K562 (cell line): ENCODE measurements around the gene MRPS5. TPM values are rescaled to one million over a fixed set of nuclear protein-coding genes. Genes with fewer than 3 reads are reported as not detected.

ENCODE experiments used
- ATAC-seq: fragments of 200-7000 bp; cut with Tn5 transposase; 3 replicates; pipeline ENCODE4 v1.9.1; 2020; ENCODE audit warnings: moderate library complexity
- BruUV-seq: library from RNA; stranded (reverse); fragments of 400-500 nt; replicated peaks from 2 replicates; lab custom pipeline; 2021; lab: Mats Ljungman, UMichigan
- CTCF ChIA-PET: fragments of 300-600 bp; formaldehyde crosslinking; extraction: SDS; loops from one replicate; lab custom pipeline; 2021; ENCODE audit warnings: low intra/inter-chr PET ratio; lab: Yijun Ruan, JAX
- POLR2A ChIA-PET: fragments of 300-600, 350-650 bp; sonication (Branson Sonifier 250); formaldehyde crosslinking; extraction: SDS; loops from one replicate; lab custom pipeline; 2021; ENCODE audit warnings: antibody characterized with exemption, inconsistent platforms; lab: Yijun Ruan, JAX
- DNase-seq, 4 experiments: peaks; one replicate each; pipeline versions ENCODE4 v3.0.0 to v3.0.0-alpha.2; 2011 to 2018; ENCODE audit warnings: low spot score in 3 of 4, mixed read lengths in 3 of 4; ENCODE audit errors: extremely low read depth in 1 of 4
- FAIRE-seq: peaks from 2 replicates; lab custom pipeline; 2011; peaks lifted over from hg19 to GRCh38; lab: Jason Lieb, UNC
- H2AFZ ChIP-seq: 2 replicates; pipeline ENCODE4 v1.6.0; 2011; ENCODE audit warnings: low read depth, low read length, control low read depth, inconsistent platforms
- H3K27ac ChIP-seq: fragments of 200-600 bp; 3 replicates; pipeline ENCODE4 v1.8.0; 2011; ENCODE audit warnings: low read depth, mild to moderate bottlenecking, control low read depth, inconsistent platforms, low read length, moderate library complexity, mixed read lengths; ENCODE audit errors: extremely low read depth
- H3K27me3 ChIP-seq, 2 experiments: fragments of 300-600 bp in 1 of 2; 2 replicates in 1 of 2; 3 replicates in 1 of 2; pipeline versions ENCODE4 v1.6.0 to v1.8.0; 2011; ENCODE audit warnings: inconsistent platforms in 2 of 2, low read length in 2 of 2, mild to moderate bottlenecking in 1 of 2, mixed read lengths in 1 of 2, moderate library complexity in 1 of 2; ENCODE audit not compliant: control insufficient read depth in 2 of 2, insufficient read depth in 2 of 2
- H3K36me3 ChIP-seq: fragments of 300-600 bp; 3 replicates; pipeline ENCODE4 v1.8.0; 2011; ENCODE audit warnings: mild to moderate bottlenecking, low read length, inconsistent platforms; ENCODE audit not compliant: control insufficient read depth, insufficient read depth
- H3K4me1 ChIP-seq, 2 experiments: fragments of 200-600 bp in 1 of 2; replicated peaks in 1 of 2; 2 replicates in 1 of 2; 3 replicates in 1 of 2; pipeline versions ENCODE4 v1.5.1 to v1.8.0; 2011; ENCODE audit warnings: inconsistent platforms in 2 of 2, low read length in 2 of 2, mild to moderate bottlenecking in 1 of 2, mixed read lengths in 1 of 2, moderate library complexity in 1 of 2; ENCODE audit not compliant: control insufficient read depth in 2 of 2, insufficient read depth in 2 of 2
- H3K4me2 ChIP-seq: 2 replicates; pipeline ENCODE4 v1.6.1; 2011; ENCODE audit warnings: low read length, control low read depth, inconsistent platforms, mixed read lengths; ENCODE audit not compliant: insufficient read depth
- H3K4me3 ChIP-seq: fragments of 200-600 bp; sonication (generic), shearing (Covaris generic); 2 replicates; pipeline ENCODE4 v1.5.1; 2016; ENCODE audit warnings: control low read depth, inconsistent platforms
- H3K79me2 ChIP-seq: fragments of 200-600 bp; 3 replicates; pipeline ENCODE4 v1.8.0; 2011; ENCODE audit warnings: low read length, inconsistent platforms; ENCODE audit not compliant: control insufficient read depth, insufficient read depth
- H3K9ac ChIP-seq, 2 experiments: 2 replicates each; pipeline versions ENCODE4 v1.6.0 to v1.6.1; 2011; ENCODE audit warnings: low read depth in 2 of 2, low read length in 2 of 2, control low read depth in 1 of 2, inconsistent platforms in 1 of 2, mild to moderate bottlenecking in 1 of 2, mixed read lengths in 1 of 2; ENCODE audit not compliant: insufficient read depth in 1 of 2
- H3K9me1 ChIP-seq: one replicate; pipeline ENCODE4 v1.6.0; 2011; ENCODE audit warnings: inconsistent platforms, mild to moderate bottlenecking, low read length, moderate library complexity; ENCODE audit not compliant: control insufficient read depth, insufficient read depth
- H3K9me3 ChIP-seq: replicated peaks from 2 replicates; pipeline ENCODE4 v1.5.1; 2011; ENCODE audit warnings: low read depth, low read length, inconsistent platforms; ENCODE audit not compliant: control insufficient read depth, insufficient read depth
- H4K20me1 ChIP-seq: replicated peaks from 2 replicates; pipeline ENCODE4 v1.6.1; 2011; ENCODE audit warnings: low read length, inconsistent platforms, mixed read lengths; ENCODE audit not compliant: control insufficient read depth, insufficient read depth
- FOXA3 ChIP-seq, 2 experiments: fragments of 450-650 bp in 1 of 2; sonication (generic) in 1 of 2; formaldehyde crosslinking; IDR thresholded peaks in 1 of 2; conservative IDR thresholded peaks in 1 of 2; 2 replicates each; pipeline versions ENCODE4 v1.4.0 to v1.8.0; 2020 to 2022; ENCODE audit warnings: mild to moderate bottlenecking in 2 of 2, missing genetic modification reagents in 1 of 2
- KLF13 ChIP-seq: fragments of 450-650 bp; IDR thresholded peaks from 2 replicates; pipeline ENCODE4 v1.6.1; 2016; ENCODE audit warnings: missing genetic modification characterization, low read depth, mild to moderate bottlenecking, missing compliant biosample characterization, moderate library complexity, borderline replicate concordance
- MCM5 ChIP-seq: fragments of 450-650 bp; IDR thresholded peaks from 2 replicates; pipeline ENCODE4 v1.6.1; 2016; ENCODE audit warnings: low read depth
- NFIC ChIP-seq: fragments of 450-650 bp; IDR thresholded peaks from 2 replicates; pipeline ENCODE4 v1.6.1; 2017; ENCODE audit warnings: mild to moderate bottlenecking, inconsistent platforms
- SAP30 ChIP-seq: fragments of 200-600 bp; sonication (generic); IDR thresholded peaks from 2 replicates; pipeline ENCODE4 v1.6.1; 2012; ENCODE audit warnings: borderline replicate concordance, low read depth, mild to moderate bottlenecking, moderate library complexity, low read length, control low read depth, inconsistent platforms; ENCODE audit not compliant: insufficient read depth, poor library complexity, severe bottlenecking
- SRF ChIP-seq, 2 experiments: fragments of 250-450, 450-650 bp in 1 of 2; sonication (Bioruptor Pico) in 1 of 2; sonication (generic) in 1 of 2; formaldehyde crosslinking; IDR thresholded peaks; 2 replicates each; pipeline versions ENCODE4 v1.5.0 to v1.5.1; 2020 to 2022; ENCODE audit warnings: mild to moderate bottlenecking in 1 of 2, missing genetic modification reagents in 1 of 2
- WGBS: fragments of 100-300 bp; shearing (Covaris generic); methylation state at CpG from one replicate; pipeline ENCODE4 v1.1.6; 2016; ENCODE audit warnings: low coverage, mixed read lengths; ENCODE audit not compliant: insufficient coverage; ENCODE audit errors: missing lambda C conversion rate; 5-methylcytosine and 5-hydroxymethylcytosine counted together
- in situ Hi-C: fragments of 300-500 bp; cut with MboI; formaldehyde crosslinking; loops from 4 replicates; pipeline ENCODE4 v1.15.0; 2018; ENCODE audit warnings: inconsistent platforms, mixed read lengths
- intact Hi-C: fragments of 100-400 bp; cut with micrococcal nuclease; formaldehyde crosslinking; loops from 2 replicates; pipeline ENCODE4 v1.14.2; 2022
- polyA plus RNA-seq, 8 experiments: library from polyadenylated mRNA; depleted of rRNA in 4 of 8; stranded (reverse) in 5 of 8; unstranded in 3 of 8; fragments of >200 nt; fragmentation: Nextera tagmentation in 2 of 8; fragmentation: Illumina TruSeq in 1 of 8; extraction: Ambion mirVana in 2 of 8; extraction: Trizol in 1 of 8; gene quantifications; 2 replicates each; pipeline versions ENCODE4 v1.2.1 to v1.2.3, GENCODE V29; 2011 to 2014; ENCODE audit warnings: inconsistent platforms in 1 of 8, missing spikeins in 1 of 8
- total RNA-seq, 7 experiments: library from RNA; depleted of rRNA in 6 of 7; stranded (reverse); fragments of >200 nt in 6 of 7; fragmentation: Illumina TruSeq in 2 of 7; extraction: Trizol in 2 of 7; gene quantifications; 2 replicates each; pipeline versions ENCODE4 v1.2.1 to v1.2.3, GENCODE V29; 2011 to 2021; ENCODE audit warnings: low replicate concordance in 1 of 7
- TF ChIP-seq, protein P1 (sequence below): sonication (generic); formaldehyde crosslinking; IDR thresholded peaks from 2 replicates; pipeline ENCODE4 v1.8.1; 2022; ENCODE audit warnings: missing genetic modification reagents

Gene MRPS5
- total and polyA plus RNA-seq, 9 of the 15 experiments (the other 6 are each of a cell fraction or from before 2014, with no cell fraction given), result 85.0 to 162 (median 118) TPM

DNA sequence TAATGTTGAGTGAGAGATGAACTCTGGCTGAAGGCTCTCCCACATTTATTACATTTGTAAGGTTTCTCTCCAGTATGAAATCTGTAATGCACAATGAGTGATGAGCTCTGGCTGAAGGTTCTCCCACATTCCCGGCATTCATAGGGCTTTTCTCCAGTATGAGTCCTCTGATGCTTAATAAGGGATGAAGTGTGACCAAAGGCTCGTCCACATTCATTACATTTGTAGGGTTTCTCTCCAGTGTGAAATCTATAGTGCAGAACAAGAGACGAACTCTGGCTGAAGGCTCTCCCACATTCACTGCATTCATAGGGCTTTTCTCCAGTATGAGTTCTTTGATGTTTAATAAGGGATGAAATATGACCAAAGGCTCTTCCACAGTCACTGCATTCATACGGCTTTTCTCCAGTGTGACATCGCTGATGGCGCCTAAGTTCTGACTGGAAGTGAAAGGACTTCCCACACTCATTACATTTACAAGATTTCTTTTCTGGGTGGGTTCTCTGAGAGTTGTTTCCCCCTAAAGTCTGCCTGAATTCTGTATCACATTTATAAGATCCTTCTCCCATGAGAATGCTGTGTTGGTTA is 27.9 kb upstream of the MRPS5 start (continued):
- TF ChIP-seq SRF (CRISPR knock-in tag; IDR thresholded peaks at IDR 0.05), result no peak
- no peak for TF ChIP-seq NFIC
- TF ChIP-seq, protein P1, sequence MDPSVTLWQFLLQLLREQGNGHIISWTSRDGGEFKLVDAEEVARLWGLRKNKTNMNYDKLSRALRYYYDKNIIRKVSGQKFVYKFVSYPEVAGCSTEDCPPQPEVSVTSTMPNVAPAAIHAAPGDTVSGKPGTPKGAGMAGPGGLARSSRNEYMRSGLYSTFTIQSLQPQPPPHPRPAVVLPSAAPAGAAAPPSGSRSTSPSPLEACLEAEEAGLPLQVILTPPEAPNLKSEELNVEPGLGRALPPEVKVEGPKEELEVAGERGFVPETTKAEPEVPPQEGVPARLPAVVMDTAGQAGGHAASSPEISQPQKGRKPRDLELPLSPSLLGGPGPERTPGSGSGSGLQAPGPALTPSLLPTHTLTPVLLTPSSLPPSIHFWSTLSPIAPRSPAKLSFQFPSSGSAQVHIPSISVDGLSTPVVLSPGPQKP (CRISPR knock-in tag), result no peak
- TF ChIP-seq SAP30, result no peak

DNA sequence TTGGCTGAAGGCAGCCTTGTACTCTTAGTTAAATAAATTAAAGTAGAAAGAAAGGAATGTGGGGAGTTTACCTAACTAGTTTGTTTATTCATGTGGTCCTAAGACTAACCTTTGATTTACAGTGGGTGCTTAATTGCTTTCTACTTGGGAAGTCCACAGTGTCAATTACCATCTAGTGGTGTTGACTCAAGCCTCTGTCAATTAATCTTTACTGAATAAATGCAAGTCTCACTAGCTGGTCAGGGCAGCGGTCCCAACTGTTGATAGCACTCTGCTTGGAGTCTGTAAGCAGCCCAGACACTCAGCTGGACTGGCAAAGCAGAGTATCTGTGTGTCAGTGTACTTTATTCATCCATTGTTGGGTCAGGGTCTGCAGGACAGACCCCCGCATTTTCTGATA is 22.2 kb upstream of the MRPS5 start:
- Histone ChIP-seq H2AFZ (no peak overlapping the region), H3K27me3 (no peaks in the 10 kb centered on the region), H3K27ac (no peak overlapping the region), H3K4me2 (no peak overlapping the region), H3K9me1 (no peaks in the 10 kb centered on the region), H3K4me1 (no peaks in the 10 kb centered on the region), H4K20me1 (no peaks in the 10 kb centered on the region), H3K79me2 (no peaks in the 10 kb centered on the region), H3K9ac (no peak overlapping the region), H3K9me3 (peaks cover 8% of the 10 kb centered on the region), H3K4me3 (no peak overlapping the region), H3K36me3 (no peaks in the 10 kb centered on the region; the same call in 2 of the 3 replicates)
- intact Hi-C loops, result no loop called here
- no TSS peak for BruUV-seq
- ChIA-PET CTCF (no interaction called here), POLR2A (interaction anchor here (0.6 kb wide), 1 partner anchor 22 kb away, joined by 3 read pairs; the partner anchor contains the start of gene ZNF2)
- FAIRE-seq (no peak), ATAC-seq (no peak), DNase-seq (no peak)
- TF ChIP-seq FOXA3 (CRISPR knock-in tag; conservative IDR thresholded peaks at IDR 0.05 in 1 of 2, IDR thresholded peaks at IDR 0.05 in 1 of 2) (peak; percentile 68 to 75; a peak in 3 of 4 replicates), KLF13 (no peak), MCM5 (no peak)
- in situ Hi-C loops, result no loop called here
- 21% methylated on average over 2 of the region's 2 CpGs for WGBS
